Fibroblast of lung (primary cell): ENCODE measurements around the gene PCMT1.

Source experiments
- EZH2 ChIP-seq: IDR thresholded peaks from 2 replicates; pipeline ENCODE4 v1.5.1; 2012; ENCODE audit warnings: low read length, control low read depth, mild to moderate bottlenecking; ENCODE audit errors: missing control alignments
- TF ChIP-seq, protein P1 (sequence below), 2 donors: IDR thresholded peaks in 1 of 2; conservative IDR thresholded peaks in 1 of 2; 1 replicate in 1 of 2; 2 replicates in 1 of 2; pipeline ENCODE4 v1.5.1; 2011 to 2012; ENCODE audit warnings: low read length in 2 of 2, control low read depth in 1 of 2, inconsistent platforms in 1 of 2, low read depth in 1 of 2, mild to moderate bottlenecking in 1 of 2

DNA sequence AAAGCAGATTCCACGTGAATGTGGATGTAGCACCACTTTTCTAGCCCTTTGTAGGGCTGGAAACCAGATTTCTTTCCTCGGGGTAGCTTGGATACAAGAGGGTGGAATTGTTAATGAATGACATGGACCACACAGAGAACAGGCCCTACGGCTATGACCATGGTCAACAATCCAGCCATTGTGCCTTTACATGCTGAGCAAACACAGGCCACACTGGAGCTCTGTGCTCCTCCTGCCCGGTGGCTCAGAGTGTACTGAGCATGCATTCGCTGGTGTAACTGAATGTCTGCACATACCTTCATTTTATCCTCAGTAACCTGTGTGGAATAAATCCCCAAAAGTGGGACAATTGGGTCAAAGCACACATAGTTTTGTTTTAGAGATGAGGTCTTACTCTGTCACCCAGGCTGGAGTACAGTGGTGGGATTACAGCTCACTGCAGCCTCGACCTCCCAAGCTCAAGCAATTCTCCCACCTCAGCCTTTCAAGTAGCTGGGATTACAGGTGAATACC is 81.8 kb downstream of the PCMT1 start:
- TF ChIP-seq, protein P1, sequence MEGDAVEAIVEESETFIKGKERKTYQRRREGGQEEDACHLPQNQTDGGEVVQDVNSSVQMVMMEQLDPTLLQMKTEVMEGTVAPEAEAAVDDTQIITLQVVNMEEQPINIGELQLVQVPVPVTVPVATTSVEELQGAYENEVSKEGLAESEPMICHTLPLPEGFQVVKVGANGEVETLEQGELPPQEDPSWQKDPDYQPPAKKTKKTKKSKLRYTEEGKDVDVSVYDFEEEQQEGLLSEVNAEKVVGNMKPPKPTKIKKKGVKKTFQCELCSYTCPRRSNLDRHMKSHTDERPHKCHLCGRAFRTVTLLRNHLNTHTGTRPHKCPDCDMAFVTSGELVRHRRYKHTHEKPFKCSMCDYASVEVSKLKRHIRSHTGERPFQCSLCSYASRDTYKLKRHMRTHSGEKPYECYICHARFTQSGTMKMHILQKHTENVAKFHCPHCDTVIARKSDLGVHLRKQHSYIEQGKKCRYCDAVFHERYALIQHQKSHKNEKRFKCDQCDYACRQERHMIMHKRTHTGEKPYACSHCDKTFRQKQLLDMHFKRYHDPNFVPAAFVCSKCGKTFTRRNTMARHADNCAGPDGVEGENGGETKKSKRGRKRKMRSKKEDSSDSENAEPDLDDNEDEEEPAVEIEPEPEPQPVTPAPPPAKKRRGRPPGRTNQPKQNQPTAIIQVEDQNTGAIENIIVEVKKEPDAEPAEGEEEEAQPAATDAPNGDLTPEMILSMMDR (conservative IDR thresholded peaks at IDR 0.05 in 1 of 2, IDR thresholded peaks at IDR 0.05 in 1 of 2; ENCODE audit: low read depth in 1 of 2, low read length in 2 of 2): no peak
- TF ChIP-seq EZH2: no peak
